NCI-H69 (cell line): ENCODE results near the gene C2CD2.

Experiments used
- DNase-seq: peaks from one replicate; lab custom pipeline; 2025; lab: John Stamatoyannopoulos, UW

Gene C2CD2

DNA sequence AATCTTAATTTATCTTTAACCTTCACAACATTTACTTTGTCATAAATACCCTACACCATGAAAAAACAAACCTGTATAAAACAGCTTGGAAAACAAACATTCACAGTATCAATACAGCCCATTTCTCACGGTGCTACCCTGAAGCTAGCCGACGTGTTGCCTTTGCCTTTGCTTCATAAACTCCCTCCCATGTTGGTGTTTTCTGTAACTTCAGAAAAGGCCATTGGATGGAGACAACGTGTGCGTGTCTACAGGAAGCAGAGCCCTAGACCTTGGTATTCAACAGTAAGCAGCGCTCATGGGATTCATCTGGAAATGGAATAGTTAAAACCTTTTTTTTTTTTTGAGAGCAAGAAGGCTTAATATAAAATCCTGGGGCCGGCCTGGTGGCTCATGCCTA, 67.5 kb downstream of the C2CD2 start:
- DNase-seq, result no peak

DNA sequence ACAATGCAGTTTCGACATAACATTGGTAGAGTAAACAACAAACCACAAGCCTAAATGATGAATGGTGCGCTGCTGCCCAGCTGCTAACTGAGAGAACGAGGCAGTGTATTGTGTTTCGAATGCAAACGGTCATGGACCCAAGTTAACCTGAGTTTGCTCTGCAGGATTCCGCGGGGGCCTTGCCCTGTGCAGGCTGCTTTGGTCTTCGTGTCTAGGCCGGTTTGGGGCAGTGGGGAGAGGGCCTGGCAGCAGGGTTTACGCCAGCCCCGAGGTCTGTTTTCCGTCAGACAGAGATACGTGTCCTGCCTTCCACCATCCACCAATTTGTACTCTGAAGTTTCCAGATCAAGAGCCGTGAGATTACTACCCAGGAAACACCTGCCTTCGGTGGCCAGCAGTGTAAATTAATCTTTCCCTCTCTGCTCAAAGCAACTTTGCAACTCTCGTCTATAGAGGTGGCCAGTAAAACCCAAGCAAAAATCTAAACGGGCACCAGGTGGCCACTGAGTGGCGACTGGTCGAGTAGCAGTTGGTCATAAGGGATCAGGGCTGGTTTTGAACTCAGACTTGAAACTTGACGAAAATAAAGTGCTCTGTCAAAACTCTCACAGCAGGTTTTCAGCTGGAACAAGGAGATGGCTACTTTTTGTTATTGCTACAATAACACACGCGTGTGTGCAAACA, 68.3 kb downstream of the C2CD2 start:
- no peak for DNase-seq

DNA sequence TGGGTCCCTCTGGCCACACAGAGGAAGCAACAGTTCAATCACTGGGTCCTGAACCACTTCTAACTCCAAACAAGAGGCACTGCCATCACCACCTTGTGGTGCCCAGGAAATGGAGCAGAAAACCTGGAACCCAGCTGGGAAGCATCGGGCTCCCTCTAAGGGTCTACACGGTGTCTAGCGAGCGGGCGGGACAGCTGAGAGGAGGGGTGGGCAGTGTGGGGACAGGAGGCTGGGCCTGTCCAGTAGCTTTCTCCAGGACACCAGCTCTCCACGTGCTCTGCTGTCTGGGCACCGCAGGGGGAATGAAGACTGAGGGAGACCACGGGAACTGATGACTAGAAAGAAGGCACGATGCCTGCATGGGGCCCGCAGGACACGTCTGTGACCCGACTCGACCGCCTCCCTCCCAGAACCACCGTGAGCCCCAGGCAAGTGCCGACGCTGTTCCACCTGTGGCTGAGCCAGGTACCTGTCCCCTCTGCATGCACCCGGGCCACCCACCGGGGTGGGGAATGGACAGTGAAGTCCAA, 69.3 kb downstream of the C2CD2 start:
- no peak for DNase-seq

DNA sequence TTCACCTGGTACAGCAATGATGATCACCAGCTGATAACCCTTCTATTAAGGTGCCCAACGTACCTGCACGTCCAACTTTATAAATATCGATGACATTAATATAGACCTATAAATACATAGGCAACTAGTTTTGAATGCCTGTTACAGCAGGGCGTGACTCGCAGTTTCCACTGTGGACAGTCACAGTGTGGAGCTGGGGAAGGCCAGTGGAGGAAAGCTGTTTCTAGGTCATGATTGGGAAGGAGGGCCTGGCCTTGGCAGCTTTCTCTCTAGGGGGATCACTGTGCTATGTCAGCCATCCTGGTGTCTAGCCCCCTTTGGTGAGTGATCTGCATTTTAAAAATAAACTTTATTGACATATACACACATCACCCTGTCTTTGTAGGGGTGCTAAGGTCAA, 70.2 kb downstream of the C2CD2 start:
- DNase-seq, result no peak

DNA sequence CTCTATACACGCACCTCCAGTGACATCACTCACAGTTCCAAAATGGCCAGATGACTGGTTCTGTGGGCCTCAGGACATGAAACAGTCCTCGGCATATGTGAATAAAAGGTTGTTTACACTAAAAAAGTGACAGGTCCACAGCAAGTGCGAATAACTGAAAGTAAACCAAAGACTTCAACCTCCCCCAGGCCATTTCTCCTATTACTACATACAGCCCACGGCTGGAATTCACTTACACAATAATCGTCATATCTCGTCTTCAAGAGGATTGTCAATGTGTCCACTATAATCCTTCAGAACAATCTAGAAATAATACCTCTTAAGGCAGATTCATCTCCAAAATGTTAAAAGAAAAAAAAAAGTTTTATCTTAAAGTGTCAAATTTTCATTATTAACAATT, 72.8 kb downstream of the C2CD2 start:
- DNase-seq, result no peak

DNA sequence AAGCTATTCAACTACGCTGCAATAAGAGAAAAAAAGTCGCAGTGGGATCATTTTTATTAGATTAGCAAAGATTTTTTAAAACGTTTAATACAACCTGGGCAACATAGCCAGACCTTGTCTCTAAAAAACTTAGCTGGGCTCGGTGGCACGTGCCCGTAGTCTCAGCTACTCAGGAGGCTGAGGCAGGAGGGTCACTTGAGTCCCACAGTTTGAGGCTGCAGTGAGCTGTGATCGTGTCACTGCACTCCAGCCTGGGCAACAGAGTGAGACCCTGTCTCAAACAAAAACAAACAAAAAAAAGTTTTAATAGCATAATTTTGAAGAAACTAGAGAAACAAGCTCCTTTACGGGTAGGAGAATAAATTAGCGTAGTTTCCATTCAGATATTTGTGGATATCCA, 73.7 kb downstream of the C2CD2 start:
- DNase-seq, result no peak

DNA sequence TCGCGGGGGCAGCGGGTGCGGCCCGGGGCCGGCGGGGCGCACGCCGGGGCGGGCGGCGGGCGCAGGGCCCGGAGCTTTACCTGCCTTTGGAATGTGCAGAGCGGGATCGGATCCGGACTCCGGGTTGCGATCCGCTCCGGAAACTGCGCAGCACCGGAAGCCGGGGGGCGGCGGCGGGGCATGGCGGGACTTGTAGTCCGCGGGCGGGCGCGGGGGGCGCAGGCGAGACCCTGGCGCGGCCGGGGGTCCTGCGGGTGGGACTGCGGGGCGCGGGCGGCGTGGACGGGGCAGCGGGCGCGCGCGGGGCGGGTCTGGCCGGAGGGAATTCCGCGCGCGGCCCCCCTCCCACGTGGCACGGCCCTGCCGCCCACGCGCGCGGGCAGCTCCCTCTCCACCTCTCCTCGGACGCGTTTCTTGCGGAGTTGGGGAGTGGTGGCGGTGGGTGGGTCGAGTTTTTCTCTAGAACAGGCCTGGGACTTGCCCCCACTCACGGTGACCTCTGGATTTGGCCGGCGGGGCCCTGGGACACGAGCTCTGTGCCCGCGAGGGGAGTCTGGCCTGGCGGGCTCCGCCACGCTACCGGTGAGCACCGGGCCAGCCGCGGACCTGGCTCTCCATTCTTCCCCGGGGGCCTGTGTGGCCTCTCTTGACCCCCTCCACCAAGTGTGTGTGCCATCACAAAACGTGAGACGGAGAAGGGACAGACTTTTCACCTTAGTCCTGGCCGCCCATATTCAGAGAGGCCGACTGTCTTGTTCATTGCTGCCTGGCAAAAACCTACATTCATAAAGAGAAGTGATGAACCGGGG, 74.4 kb downstream of the C2CD2 start, which contains the start of gene PRDM15:
Gene PRDM15, minus strand, starts transcription at position 155 of the 809 bp plus-strand sequence. CDS start 18,981 bp downstream, outside the sequence.
- DNase-seq, result peak; percentile 94

DNA sequence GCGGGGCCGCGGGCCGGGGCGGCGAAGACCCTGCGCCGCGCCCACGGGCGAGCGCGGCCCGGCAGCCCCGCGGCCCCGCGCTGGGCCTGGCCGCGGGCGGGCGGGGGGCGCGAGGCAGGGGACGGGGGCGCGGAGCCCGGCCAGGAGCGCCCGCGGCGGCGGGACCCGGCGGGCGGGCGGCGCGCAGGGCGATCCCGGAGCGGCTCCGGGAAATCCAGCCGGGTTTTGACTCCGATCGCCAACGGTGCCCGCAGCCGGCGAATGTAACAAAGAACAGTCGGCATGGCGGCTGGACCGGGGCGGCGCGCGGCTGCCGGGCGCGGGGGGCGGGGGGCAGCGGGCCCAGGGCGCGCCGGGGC, 75.0 kb downstream of the C2CD2 start:
- peak; percentile 95 for DNase-seq

DNA sequence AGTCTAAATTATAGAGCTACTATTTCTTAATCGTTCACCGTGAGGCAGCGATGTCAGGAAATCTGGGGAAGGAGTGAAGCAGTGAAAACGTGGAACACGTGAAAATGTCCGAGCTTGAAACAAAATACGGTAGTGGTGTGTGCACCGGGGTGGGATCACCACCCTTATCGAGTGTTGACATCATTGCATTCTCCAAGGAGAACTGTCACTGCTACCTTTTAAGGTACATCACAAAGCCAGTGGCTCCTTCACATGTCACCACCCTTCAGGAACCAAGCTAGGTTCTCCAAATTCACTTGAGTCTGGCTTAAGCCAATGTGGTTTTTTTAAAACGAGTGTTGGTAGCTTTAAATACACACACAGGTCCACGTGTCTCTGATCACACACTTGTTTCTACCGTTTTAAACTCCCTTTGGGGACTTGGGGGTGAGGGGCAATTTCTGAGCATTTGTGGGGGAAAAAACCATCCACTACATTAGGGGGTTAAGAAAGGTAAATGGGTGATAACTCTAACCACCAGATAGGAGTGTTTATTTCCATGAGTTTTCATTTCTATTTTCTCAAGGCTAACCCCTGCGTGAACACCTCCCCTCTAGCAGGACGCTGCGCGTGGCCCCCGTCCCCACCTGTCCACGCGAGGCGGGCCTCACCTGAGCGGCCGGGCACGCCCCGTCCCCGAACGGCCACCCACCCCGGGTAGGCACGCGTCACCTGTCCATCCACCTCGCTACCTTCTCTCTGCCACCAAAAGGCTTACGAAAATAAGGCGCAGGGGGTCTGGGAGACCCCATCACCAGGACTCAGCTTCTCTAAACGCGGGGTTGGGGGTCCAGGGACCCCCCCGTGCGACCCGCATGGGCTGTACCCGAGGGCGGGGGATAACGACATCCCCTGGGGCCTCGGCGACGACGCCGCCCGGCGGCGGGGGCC, 75.7 kb downstream of the C2CD2 start:
- DNase-seq, result peak; percentile 76

DNA sequence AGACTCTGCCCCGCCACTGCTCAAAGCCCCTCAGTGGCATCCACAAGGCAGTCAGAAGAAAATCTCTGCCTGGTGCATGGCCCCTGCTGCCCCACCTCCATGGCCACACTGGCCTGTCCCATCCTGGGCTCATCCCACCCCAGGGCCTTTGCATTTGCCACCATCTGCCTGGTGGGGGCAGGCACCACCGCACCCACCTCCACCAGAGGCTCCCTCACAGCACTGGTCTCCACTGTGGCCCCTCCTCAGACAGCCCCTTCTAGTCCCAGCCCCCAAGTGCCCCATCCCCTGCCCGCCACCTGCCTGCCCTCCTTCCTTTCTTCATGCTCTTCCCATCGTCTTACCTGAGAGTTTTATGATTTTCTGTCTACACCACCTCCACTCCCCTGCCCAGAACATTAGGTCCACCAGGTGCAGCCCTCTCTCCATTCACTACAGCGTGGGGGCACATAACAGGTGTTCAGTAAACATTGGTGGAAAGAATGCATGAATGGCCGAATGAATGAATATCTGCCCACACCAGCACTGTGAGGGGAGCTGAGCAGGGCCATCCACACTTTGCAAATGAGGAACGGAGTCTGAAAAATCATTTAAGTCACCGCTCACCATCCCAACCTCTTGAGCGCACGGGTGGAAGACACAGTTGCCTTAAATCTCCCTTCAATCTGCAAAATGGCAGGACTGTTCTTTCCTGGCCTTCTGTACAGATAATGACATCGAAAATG, 76.7 kb downstream of the C2CD2 start:
- DNase-seq, result no peak

DNA sequence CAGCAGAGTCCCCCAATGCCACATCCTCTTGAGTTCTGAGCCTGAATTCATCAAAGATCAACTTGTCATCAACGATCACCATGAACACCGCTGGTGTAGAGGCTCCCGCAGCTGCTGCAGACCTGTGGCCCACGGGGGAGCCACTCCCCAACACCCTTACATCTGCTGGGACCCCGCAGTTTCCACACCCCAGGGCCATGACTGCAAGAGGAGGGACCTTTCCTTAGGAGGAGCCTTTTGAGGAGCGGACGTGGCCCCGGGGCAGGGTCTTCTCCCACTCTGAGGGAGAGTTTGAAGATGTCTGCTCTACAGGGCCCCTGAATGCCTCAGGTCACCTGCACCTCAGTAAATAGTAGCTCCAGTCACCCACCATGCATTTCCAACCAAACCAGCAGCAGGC, 77.4 kb downstream of the C2CD2 start:
- DNase-seq, result no peak

DNA sequence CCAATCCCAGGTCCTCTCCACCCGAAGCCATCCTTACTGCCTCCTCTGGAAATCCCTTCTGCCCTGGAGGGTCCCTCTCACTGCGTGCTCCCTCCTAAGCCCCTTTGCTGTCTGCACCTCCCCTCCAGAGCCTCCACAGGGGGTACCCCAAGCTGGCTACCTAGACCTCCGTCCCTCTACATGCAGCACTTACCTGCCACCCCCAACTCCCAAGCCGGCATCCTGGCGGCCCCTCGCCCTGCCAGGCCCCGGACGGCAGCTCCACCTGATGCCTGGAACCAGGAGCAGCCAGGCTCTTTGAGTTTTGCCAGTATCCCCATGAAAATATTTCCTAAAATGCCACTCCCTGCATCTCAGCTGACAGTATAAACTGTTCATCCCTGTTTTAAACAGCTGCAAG, 78.7 kb downstream of the C2CD2 start:
- no peak for DNase-seq

DNA sequence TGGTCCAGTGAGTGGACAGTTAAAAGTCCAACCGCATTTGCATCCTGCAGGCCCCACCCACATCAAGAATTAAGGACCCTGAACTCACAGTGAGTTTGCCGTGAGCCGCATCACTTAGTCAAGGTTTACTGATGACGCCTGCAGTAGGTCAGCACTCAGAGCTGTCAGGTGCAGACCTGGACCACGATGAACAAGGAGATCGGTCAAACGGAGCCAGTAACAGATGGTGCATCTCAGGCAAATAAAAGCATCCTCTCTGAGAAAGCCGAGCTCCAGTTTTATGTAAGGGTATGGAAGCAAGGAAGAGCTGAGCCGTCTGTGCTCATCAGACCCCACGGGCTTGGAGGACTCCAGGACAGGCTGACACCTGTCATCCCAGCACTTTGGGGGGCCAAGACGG, 79.2 kb downstream of the C2CD2 start:
- DNase-seq, result no peak

DNA sequence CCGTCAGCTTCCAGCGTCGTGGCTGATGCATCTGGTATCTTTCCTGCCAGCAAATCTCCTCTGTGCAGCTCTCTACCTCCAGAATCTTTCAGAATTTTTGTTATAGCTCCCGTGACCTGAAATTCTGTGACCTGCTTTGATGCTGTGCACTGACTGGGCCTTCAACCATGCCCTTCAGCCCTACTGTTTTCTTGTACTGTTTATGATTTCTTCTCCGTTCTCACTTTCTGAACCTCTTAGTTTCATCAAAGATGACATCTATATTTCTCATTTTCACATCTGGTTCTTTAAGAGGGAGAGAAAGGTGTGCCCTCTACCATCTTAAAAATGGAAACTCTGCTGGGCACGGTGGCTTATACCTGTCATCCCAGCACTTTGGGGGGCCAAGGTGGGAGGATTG, 80.4 kb downstream of the C2CD2 start:
- DNase-seq, result no peak

DNA sequence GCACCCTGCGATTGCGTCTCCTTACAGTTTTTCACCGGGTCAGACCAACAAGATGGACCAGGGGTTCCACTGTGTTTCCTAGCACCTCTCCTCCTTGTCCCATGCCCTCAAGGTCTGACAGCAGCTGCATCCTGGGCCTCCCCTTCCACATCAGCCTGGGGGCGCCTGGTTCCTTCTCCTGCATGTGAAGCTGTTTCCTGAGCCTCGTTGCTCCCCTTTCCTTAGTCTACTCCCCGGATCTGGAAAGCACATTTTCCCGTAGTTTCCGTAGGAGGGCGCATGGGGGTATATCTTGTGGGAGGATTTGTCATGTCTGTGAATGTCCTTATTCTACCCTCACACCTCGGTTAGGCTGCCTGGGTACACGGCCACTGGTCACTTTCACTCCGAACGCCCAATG, 80.8 kb downstream of the C2CD2 start:
- DNase-seq, result no peak

DNA sequence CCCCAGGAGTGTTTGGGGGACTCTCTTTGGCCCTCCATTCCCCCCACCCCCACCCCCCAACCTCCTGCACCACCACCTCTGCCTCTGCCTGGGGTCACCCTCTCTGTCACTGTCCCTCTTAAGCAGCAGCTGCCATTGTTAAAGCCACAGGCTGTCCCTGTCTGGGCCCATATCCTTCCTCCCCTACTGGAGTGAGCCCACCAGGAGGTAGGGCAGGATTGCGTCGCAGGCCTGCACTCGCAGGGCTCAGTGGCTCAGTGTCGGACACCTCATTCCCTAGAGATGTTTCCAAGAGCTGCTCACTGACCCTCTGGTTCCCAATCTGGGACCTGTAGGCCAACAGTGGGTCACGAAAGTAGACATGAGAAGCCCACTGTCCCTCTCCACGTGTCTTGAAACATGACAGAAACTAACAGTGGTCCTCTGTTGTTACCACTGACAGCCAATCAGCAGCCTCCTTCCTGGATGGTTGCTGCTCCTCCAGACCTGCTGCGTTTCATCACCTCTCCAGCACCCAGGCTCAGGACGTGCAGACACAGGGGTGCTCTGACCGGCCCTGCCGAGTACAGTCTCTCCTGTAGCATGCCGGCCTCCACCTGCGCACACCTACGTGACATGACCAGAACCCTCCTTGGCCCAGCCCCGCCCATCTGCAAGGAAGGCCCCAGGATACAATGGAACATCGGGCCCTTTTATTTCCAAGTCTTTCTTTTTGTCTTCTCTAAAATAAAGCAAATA, 82.4 kb downstream of the C2CD2 start:
- no peak for DNase-seq

DNA sequence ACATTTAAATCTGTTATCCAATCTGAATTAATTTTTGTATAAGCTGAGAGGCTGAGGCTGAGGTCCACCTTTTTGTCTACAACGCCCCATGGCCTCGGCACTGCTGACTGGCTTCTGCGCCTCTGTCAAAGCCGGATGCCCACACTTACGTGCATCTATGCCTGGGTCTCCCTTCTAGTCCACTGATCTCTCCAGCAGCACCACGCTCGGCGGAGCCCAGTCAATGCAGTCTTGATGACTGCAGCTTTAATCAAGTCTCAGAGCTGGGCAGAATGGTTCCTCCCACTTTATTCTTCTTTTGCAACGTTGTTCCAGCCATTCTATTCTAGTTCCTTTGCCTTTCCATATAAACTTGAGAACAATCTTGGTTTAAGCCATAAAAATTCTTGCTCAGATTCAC, 84.0 kb downstream of the C2CD2 start:
- DNase-seq, result no peak

DNA sequence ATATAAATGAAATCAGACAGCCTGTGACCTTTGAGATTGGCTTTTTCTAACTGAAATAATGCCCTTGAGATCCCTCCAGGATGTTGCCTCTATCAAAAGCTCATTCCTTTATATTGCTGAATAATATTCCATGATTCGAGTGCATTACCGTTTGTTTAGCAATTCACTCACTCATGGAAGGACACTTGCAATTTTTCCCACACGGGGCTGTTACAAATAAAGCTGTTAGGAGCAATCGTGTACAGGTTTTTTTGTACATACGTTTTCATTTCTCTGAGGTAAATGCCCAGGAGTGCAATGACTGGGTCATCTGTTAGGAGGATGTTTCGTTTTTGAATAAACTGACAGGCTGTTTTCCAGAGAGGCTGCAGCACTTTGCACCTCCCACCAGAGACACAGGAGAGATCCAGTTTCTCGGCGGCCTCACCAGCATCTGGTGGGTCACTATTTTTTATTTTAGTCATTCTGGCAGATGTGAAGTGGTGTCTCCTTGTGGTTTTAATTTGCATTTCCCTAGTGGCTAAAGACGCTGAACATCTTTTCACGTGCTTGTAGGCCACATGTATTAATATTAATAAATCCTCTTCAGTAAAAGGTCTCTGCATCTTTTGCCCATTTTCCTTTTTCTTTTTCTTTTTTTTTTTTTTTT, 85.6 kb downstream of the C2CD2 start:
- no peak for DNase-seq

DNA sequence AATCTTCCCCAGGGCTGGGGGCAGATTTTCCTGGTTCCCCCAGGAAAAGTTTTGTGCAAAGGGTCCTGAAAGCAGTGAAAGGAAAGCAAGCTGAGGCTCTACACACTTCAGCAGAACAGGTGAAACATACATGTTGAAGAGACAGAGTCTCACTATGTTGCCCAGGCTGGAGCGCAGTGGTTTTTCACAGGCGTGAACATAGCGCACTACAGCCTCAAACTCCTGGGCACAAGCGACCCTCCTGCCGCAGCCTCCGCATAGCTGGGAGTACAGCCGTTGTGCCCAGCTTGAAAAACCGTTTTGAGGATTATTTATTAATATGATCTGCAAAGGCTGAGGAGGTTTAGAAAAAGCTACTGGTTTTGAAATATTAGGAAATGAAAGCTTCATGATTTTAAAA, 86.5 kb downstream of the C2CD2 start:
- DNase-seq, result no peak

DNA sequence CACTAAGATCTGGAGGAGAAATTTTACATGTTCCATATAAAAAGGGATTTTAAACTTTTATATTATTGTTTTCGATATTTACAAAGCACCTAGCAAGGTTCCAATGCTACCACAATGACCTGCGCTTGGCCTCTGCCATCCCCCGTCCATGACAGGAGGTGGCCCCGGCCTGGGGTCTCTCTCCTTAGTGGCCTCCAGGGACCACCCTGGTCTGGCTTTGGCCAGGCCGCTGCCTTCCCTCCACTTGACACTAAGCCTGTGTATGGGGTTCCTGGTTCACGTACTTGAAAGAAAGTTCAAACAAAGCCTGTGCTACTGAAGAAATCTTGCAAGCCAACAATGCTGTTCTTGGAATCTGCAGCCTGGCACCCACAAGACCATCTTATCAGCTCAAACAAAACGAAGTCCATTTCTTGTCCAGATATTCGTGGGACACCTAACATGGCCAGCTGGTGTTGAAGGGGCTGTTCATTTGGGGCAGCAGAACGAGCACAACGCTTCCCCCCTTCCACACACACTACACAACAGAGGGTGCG, 87.5 kb downstream of the C2CD2 start:
- DNase-seq, result no peak
